ENCODE results near the gene CIZ1. TPM values are rescaled to one million over a fixed set of nuclear protein-coding genes. Genes with fewer than 3 reads are reported as not detected.

The CIZ1 gene
- total and polyA plus RNA-seq, 9 of the 15 experiments (the other 6 are each of a cell fraction or from before 2014, with no cell fraction given), result 6.6 to 329 (median 87.8) TPM

DNA sequence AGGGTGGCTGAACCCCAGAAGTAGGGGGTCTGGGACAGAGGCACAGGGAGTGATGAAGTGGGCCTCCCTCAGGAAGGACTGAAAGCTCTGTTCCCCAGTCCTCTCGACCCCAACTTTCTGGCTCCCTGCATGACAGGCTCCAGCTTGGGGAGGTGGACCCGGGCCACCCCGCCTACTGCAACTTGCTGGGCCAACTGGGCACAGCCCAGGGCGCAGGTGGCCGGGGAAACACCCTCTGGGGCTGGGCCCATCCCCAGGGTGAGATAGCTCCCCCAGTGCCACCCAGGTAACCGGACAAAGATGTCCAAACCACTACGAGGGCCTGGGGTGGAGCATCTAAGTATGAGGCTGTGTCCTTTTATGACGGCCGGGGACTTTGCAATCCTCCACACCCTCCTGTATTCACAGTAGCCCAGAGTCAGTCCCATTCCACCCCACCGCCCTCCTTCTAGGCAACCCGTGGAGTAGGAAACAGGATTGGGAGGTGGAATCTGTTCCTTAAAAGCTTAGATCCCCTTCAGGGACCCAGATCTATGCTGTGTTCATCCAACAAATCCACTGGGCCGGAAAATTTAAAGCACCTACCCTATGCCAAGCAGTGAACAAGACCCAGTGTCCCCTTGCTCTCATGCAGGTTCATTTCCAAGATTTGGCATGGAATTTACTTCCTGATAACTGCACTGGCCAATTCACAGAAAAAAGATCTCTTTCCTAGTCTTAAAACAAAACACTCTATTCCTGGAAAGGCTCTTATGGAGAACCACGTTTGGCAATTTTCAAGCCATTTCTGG lies 31.7 kb upstream of the CIZ1 start (continued):
- no peak for TF ChIP-seq E4F1 (CRISPR knock-in tag; IDR thresholded peaks at IDR 0.05; ENCODE audit: borderline replicate concordance)
- no peak for TF ChIP-seq POLR2G (IDR thresholded peaks at IDR 0.05; ENCODE audit: low read depth, low read length)
- TF ChIP-seq HMG20A (CRISPR knock-in tag; conservative IDR thresholded peaks at IDR 0.05), result no peak
- TF ChIP-seq, protein P1, sequence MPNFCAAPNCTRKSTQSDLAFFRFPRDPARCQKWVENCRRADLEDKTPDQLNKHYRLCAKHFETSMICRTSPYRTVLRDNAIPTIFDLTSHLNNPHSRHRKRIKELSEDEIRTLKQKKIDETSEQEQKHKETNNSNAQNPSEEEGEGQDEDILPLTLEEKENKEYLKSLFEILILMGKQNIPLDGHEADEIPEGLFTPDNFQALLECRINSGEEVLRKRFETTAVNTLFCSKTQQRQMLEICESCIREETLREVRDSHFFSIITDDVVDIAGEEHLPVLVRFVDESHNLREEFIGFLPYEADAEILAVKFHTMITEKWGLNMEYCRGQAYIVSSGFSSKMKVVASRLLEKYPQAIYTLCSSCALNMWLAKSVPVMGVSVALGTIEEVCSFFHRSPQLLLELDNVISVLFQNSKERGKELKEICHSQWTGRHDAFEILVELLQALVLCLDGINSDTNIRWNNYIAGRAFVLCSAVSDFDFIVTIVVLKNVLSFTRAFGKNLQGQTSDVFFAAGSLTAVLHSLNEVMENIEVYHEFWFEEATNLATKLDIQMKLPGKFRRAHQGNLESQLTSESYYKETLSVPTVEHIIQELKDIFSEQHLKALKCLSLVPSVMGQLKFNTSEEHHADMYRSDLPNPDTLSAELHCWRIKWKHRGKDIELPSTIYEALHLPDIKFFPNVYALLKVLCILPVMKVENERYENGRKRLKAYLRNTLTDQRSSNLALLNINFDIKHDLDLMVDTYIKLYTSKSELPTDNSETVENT (CRISPR knock-in tag; IDR thresholded peaks at IDR 0.05), result peak; percentile 7; the same call in 1 of the 2 replicates

All from K562 (cell line).